HEK293 (cell line): Measurements from ENCODE around the gene CRNKL1.

Experiments used
- GLIS2 ChIP-seq: fragments of 450-650 bp; formaldehyde crosslinking; IDR thresholded peaks from 2 replicates; pipeline ENCODE4 v1.5.1; 2016; ENCODE audit warnings: missing biosample characterization, missing genetic modification characterization
- KLF16 ChIP-seq: fragments of 450-650 bp; formaldehyde crosslinking; IDR thresholded peaks from 2 replicates; pipeline ENCODE4 v1.5.1; 2017; ENCODE audit warnings: missing biosample characterization, missing genetic modification characterization
- KLF9 ChIP-seq: fragments of 450-650 bp; formaldehyde crosslinking; IDR thresholded peaks from 2 replicates; pipeline ENCODE4 v1.5.1; 2016; ENCODE audit warnings: missing biosample characterization, missing genetic modification characterization, low read depth
- OSR2 ChIP-seq: fragments of 450-650 bp; formaldehyde crosslinking; IDR thresholded peaks from 2 replicates; pipeline ENCODE4 v1.5.1; 2016; ENCODE audit warnings: missing biosample characterization, missing genetic modification characterization
- SP7 ChIP-seq: fragments of 450-650 bp; formaldehyde crosslinking; IDR thresholded peaks from 2 replicates; pipeline ENCODE4 v1.5.1; 2016; ENCODE audit warnings: missing biosample characterization, missing genetic modification characterization
- TCF7L2 ChIP-seq: IDR thresholded peaks from 2 replicates; pipeline ENCODE4 v1.6.1; 2011; ENCODE audit warnings: low read depth, mild to moderate bottlenecking, inconsistent platforms, low read length, moderate library complexity, borderline replicate concordance
- ZEB2 ChIP-seq: fragments of 450-650 bp; formaldehyde crosslinking; IDR thresholded peaks from 2 replicates; pipeline ENCODE4 v1.5.1; 2016; ENCODE audit warnings: missing biosample characterization, missing genetic modification characterization
- ZFP37 ChIP-seq: fragments of 450-650 bp; formaldehyde crosslinking; IDR thresholded peaks from 2 replicates; pipeline ENCODE4 v1.5.1; 2016; ENCODE audit warnings: missing biosample characterization, missing genetic modification characterization
- ZNF133 ChIP-seq: fragments of 450-650 bp; formaldehyde crosslinking; IDR thresholded peaks from 2 replicates; pipeline ENCODE4 v1.5.1; 2016; ENCODE audit warnings: missing biosample characterization, missing genetic modification characterization
- ZNF211 ChIP-seq: fragments of 450-650 bp; formaldehyde crosslinking; IDR thresholded peaks from 2 replicates; pipeline ENCODE4 v1.5.1; 2016; ENCODE audit warnings: low read depth, missing biosample characterization, missing genetic modification characterization
- ZNF23 ChIP-seq: fragments of 450-650 bp; formaldehyde crosslinking; IDR thresholded peaks from 2 replicates; pipeline ENCODE4 v1.5.1; 2016; ENCODE audit warnings: missing biosample characterization, missing genetic modification characterization, borderline replicate concordance
- ZNF24 ChIP-seq: fragments of 450-650 bp; formaldehyde crosslinking; IDR thresholded peaks from 2 replicates; pipeline ENCODE4 v1.5.1; 2016; ENCODE audit warnings: missing biosample characterization, missing genetic modification characterization
- ZNF274 ChIP-seq, 2 experiments: fragments of 200-500 bp in 1 of 2; fragments of 450-650 bp in 1 of 2; sonication (Bioruptor generic) in 1 of 2; formaldehyde crosslinking in 1 of 2; IDR thresholded peaks; 2 replicates each; pipeline versions ENCODE4 v1.5.1 to v1.6.1; 2014 to 2016; ENCODE audit warnings: borderline replicate concordance in 1 of 2, inconsistent platforms in 1 of 2, low read length in 1 of 2, missing biosample characterization in 1 of 2, missing genetic modification characterization in 1 of 2
- ZNF324 ChIP-seq: fragments of 450-650 bp; formaldehyde crosslinking; IDR thresholded peaks from 2 replicates; pipeline ENCODE4 v1.5.1; 2016; ENCODE audit warnings: missing biosample characterization, missing genetic modification characterization
- ZNF354C ChIP-seq: fragments of 450-650 bp; formaldehyde crosslinking; IDR thresholded peaks from 2 replicates; pipeline ENCODE4 v1.5.1; 2016; ENCODE audit warnings: missing biosample characterization, missing genetic modification characterization, low read depth, borderline replicate concordance
- ZNF560 ChIP-seq: fragments of 450-650 bp; formaldehyde crosslinking; IDR thresholded peaks from 2 replicates; pipeline ENCODE4 v1.5.1; 2017; ENCODE audit warnings: missing biosample characterization, missing genetic modification characterization, borderline replicate concordance
- ZNF677 ChIP-seq: fragments of 450-650 bp; IDR thresholded peaks from 2 replicates; pipeline ENCODE4 v1.5.0; 2018; ENCODE audit warnings: missing biosample characterization, mild to moderate bottlenecking, missing genetic modification characterization, moderate library complexity
- ZNF768 ChIP-seq: fragments of 450-650 bp; formaldehyde crosslinking; IDR thresholded peaks from 2 replicates; pipeline ENCODE4 v1.5.1; 2018; ENCODE audit warnings: missing biosample characterization, mild to moderate bottlenecking, missing genetic modification characterization
- ZNF791 ChIP-seq: fragments of 450-650 bp; formaldehyde crosslinking; IDR thresholded peaks from 2 replicates; pipeline ENCODE4 v1.5.1; 2016; ENCODE audit warnings: missing biosample characterization, missing genetic modification characterization
- ZNF830 ChIP-seq: fragments of 450-650 bp; IDR thresholded peaks from 2 replicates; pipeline ENCODE4 v1.5.0; 2018; ENCODE audit warnings: missing biosample characterization, missing genetic modification characterization, low read depth, mild to moderate bottlenecking, moderate library complexity
- ZSCAN30 ChIP-seq: fragments of 450-650 bp; IDR thresholded peaks from 2 replicates; pipeline ENCODE4 v1.5.1; 2018; ENCODE audit warnings: missing biosample characterization, mild to moderate bottlenecking, missing genetic modification characterization, moderate library complexity
- TF ChIP-seq, protein P1 (sequence below): fragments of 450-650 bp; formaldehyde crosslinking; IDR thresholded peaks from 2 replicates; pipeline ENCODE4 v1.5.1; 2016; ENCODE audit warnings: missing biosample characterization, missing genetic modification characterization, low read depth
- TF ChIP-seq, protein P2 (sequence below): fragments of 450-650 bp; formaldehyde crosslinking; IDR thresholded peaks from 2 replicates; pipeline ENCODE4 v1.5.1; 2016; ENCODE audit warnings: missing biosample characterization, missing genetic modification characterization
- TF ChIP-seq, protein P3 (sequence below): sonication (generic); formaldehyde crosslinking; IDR thresholded peaks from 2 replicates; pipeline ENCODE4 v1.8.1; 2022; ENCODE audit warnings: mild to moderate bottlenecking, moderate library complexity, missing genetic modification reagents
- TF ChIP-seq, protein P4 (sequence below): fragments of 450-650 bp; formaldehyde crosslinking; IDR thresholded peaks from 2 replicates; pipeline ENCODE4 v1.5.1; 2017; ENCODE audit warnings: missing biosample characterization, missing genetic modification characterization
- TF ChIP-seq, protein P5 (sequence below): fragments of 450-650 bp; formaldehyde crosslinking; IDR thresholded peaks from 2 replicates; pipeline ENCODE4 v1.5.1; 2017; ENCODE audit warnings: missing biosample characterization, missing genetic modification characterization
- TF ChIP-seq, protein P6 (sequence below): fragments of 450-650 bp; formaldehyde crosslinking; IDR thresholded peaks from 2 replicates; pipeline ENCODE4 v1.5.1; 2016; ENCODE audit warnings: missing biosample characterization, missing genetic modification characterization
- TF ChIP-seq, protein P7 (sequence below): fragments of 450-650 bp; formaldehyde crosslinking; IDR thresholded peaks from 2 replicates; pipeline ENCODE4 v1.5.1; 2016; ENCODE audit warnings: missing biosample characterization, missing genetic modification characterization

CRNKL1 gene

DNA sequence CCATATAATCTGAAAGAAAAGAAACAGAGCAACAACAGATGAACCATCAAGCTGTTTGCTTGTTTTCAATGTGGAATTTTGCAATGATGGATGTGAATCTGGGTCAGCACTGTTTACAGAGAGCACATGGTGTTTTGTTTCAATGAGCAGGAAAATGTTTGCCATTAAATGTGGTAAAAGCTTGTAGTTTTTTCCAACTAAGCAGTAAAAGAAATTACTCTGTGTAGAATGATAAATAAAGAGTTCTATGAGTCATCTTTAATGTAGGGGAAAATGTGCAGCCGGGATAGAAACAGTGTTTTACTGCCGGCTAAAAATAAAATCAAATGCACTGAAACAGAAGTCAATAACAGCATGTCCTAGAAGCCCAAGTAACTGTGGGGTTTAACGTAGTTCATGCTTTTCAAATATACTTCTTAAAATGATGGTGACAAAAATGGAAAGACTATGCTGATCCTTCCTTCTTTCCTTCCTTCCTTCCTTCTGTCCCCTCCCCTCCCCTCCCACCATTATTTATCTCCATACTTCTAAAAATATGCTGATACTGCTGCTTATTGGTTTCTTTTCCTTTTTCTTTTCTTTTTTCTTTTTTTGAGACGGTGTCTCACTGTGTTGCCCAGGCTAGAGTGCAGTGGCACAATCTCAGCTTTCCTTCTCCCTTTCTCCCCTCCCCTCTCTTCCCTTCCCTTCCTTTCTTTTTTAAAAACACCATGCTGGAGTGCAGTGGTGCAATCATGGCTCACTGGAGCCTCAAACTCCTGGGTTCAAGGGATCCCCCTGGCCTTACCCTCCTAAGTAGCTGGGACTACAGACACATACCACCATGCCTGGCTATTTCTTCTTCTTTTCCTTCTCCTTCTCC lies 41.4 kb downstream of the CRNKL1 start (continued):
- TF ChIP-seq ZNF211, result no peak
- TF ChIP-seq TCF7L2, result no peak
- peak; percentile 53; the same call in 1 of the 2 replicates for TF ChIP-seq ZSCAN30
- no peak for TF ChIP-seq ZNF677 (tag by site-specific recombination)
- TF ChIP-seq OSR2, result peak; percentile 59
- TF ChIP-seq, protein P1, sequence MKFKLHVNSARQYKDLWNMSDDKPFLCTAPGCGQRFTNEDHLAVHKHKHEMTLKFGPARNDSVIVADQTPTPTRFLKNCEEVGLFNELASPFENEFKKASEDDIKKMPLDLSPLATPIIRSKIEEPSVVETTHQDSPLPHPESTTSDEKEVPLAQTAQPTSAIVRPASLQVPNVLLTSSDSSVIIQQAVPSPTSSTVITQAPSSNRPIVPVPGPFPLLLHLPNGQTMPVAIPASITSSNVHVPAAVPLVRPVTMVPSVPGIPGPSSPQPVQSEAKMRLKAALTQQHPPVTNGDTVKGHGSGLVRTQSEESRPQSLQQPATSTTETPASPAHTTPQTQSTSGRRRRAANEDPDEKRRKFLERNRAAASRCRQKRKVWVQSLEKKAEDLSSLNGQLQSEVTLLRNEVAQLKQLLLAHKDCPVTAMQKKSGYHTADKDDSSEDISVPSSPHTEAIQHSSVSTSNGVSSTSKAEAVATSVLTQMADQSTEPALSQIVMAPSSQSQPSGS (tag by site-specific recombination), result no peak
- no peak for TF ChIP-seq ZNF274 (IDR thresholded peaks at IDR 0.05; ENCODE audit: low read length)
- TF ChIP-seq ZNF274 (tag by site-specific recombination; IDR thresholded peaks at IDR 0.05; ENCODE audit: borderline replicate concordance), result no peak
- TF ChIP-seq, protein P2, sequence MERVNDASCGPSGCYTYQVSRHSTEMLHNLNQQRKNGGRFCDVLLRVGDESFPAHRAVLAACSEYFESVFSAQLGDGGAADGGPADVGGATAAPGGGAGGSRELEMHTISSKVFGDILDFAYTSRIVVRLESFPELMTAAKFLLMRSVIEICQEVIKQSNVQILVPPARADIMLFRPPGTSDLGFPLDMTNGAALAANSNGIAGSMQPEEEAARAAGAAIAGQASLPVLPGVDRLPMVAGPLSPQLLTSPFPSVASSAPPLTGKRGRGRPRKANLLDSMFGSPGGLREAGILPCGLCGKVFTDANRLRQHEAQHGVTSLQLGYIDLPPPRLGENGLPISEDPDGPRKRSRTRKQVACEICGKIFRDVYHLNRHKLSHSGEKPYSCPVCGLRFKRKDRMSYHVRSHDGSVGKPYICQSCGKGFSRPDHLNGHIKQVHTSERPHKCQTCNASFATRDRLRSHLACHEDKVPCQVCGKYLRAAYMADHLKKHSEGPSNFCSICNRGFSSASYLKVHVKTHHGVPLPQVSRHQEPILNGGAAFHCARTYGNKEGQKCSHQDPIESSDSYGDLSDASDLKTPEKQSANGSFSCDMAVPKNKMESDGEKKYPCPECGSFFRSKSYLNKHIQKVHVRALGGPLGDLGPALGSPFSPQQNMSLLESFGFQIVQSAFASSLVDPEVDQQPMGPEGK (tag by site-specific recombination), result no peak
- no peak for TF ChIP-seq KLF16 (tag by site-specific recombination)
- TF ChIP-seq ZFP37 (tag by site-specific recombination), result no peak
- no peak for TF ChIP-seq GLIS2 (tag by site-specific recombination)
- TF ChIP-seq, protein P3, sequence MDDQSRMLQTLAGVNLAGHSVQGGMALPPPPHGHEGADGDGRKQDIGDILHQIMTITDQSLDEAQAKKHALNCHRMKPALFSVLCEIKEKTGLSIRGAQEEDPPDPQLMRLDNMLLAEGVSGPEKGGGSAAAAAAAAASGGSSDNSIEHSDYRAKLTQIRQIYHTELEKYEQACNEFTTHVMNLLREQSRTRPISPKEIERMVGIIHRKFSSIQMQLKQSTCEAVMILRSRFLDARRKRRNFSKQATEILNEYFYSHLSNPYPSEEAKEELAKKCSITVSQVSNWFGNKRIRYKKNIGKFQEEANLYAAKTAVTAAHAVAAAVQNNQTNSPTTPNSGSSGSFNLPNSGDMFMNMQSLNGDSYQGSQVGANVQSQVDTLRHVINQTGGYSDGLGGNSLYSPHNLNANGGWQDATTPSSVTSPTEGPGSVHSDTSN (CRISPR knock-in tag), result no peak
- no peak for TF ChIP-seq ZNF768 (tag by site-specific recombination)
- TF ChIP-seq, protein P4, sequence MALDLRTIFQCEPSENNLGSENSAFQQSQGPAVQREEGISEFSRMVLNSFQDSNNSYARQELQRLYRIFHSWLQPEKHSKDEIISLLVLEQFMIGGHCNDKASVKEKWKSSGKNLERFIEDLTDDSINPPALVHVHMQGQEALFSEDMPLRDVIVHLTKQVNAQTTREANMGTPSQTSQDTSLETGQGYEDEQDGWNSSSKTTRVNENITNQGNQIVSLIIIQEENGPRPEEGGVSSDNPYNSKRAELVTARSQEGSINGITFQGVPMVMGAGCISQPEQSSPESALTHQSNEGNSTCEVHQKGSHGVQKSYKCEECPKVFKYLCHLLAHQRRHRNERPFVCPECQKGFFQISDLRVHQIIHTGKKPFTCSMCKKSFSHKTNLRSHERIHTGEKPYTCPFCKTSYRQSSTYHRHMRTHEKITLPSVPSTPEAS (tag by site-specific recombination), result no peak
- TF ChIP-seq, protein P5, sequence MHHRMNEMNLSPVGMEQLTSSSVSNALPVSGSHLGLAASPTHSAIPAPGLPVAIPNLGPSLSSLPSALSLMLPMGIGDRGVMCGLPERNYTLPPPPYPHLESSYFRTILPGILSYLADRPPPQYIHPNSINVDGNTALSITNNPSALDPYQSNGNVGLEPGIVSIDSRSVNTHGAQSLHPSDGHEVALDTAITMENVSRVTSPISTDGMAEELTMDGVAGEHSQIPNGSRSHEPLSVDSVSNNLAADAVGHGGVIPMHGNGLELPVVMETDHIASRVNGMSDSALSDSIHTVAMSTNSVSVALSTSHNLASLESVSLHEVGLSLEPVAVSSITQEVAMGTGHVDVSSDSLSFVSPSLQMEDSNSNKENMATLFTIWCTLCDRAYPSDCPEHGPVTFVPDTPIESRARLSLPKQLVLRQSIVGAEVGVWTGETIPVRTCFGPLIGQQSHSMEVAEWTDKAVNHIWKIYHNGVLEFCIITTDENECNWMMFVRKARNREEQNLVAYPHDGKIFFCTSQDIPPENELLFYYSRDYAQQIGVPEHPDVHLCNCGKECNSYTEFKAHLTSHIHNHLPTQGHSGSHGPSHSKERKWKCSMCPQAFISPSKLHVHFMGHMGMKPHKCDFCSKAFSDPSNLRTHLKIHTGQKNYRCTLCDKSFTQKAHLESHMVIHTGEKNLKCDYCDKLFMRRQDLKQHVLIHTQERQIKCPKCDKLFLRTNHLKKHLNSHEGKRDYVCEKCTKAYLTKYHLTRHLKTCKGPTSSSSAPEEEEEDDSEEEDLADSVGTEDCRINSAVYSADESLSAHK (tag by site-specific recombination), result peak; percentile 70
- TF ChIP-seq, protein P6, sequence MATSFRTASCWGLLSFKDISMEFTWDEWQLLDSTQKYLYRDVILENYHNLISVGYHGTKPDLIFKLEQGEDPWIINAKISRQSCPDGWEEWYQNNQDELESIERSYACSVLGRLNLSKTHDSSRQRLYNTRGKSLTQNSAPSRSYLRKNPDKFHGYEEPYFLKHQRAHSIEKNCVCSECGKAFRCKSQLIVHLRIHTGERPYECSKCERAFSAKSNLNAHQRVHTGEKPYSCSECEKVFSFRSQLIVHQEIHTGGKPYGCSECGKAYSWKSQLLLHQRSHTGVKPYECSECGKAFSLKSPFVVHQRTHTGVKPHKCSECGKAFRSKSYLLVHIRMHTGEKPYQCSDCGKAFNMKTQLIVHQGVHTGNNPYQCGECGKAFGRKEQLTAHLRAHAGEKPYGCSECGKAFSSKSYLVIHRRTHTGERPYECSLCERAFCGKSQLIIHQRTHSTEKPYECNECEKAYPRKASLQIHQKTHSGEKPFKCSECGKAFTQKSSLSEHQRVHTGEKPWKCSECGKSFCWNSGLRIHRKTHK, result no peak
- peak; percentile 59 for TF ChIP-seq SP7 (tag by site-specific recombination)
- no peak for TF ChIP-seq ZNF791
- TF ChIP-seq ZNF354C (tag by site-specific recombination), result no peak
- TF ChIP-seq ZNF324 (tag by site-specific recombination), result no peak
- TF ChIP-seq ZNF830 (tag by site-specific recombination), result no peak
- TF ChIP-seq ZNF560 (tag by site-specific recombination), result no peak
- TF ChIP-seq, protein P7, sequence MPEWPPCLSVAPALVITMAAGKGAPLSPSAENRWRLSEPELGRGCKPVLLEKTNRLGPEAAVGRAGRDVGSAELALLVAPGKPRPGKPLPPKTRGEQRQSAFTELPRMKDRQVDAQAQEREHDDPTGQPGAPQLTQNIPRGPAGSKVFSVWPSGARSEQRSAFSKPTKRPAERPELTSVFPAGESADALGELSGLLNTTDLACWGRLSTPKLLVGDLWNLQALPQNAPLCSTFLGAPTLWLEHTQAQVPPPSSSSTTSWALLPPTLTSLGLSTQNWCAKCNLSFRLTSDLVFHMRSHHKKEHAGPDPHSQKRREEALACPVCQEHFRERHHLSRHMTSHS (tag by site-specific recombination), result no peak
- TF ChIP-seq ZNF24 (tag by site-specific recombination), result no peak
- TF ChIP-seq ZNF133 (tag by site-specific recombination), result no peak
- TF ChIP-seq ZEB2 (tag by site-specific recombination), result peak; percentile 78
- TF ChIP-seq KLF9, result no peak
- no peak for TF ChIP-seq ZNF23 (tag by site-specific recombination)
